Endothelial cell of hepatic sinusoid (primary cell): Measurements from ENCODE around the gene B3GALT5.

Experiments used
- in situ Hi-C: cut with HindIII; loops from 2 replicates; pipeline ENCODE4 v1.10.0; 2017; ENCODE audit warnings: low sequenced_read_pairs

B3GALT5 gene

DNA sequence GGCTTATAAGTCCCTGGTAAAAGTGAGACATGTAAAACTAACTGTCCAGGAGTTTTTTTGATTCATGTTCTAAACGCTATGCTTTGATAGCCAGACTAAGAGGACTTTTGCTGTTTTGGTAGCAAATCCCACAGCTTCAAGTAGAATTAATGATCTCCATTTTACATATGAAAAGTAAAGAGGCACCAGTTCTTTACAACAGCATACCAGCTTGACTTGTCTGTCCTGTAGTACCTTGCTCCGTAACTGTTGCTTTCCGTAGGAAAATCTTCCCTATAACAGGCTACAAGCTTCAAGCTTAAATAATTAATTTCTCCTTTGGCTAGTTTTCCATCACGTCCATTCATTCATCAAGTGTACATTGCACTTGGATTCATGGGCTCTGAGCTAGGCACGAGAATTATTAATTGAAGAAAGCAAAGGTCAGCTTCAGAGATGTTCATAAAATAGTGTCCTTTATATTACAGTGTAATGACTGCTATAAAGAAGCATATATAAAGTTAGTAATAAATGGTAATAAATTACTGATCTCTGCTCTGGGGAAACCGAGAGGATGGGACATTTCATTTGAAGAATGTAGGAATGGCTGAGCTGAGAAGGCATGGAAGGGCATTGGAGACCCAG is 29.2 kb downstream of the B3GALT5 start:
- in situ Hi-C loops, result no loop called here

DNA sequence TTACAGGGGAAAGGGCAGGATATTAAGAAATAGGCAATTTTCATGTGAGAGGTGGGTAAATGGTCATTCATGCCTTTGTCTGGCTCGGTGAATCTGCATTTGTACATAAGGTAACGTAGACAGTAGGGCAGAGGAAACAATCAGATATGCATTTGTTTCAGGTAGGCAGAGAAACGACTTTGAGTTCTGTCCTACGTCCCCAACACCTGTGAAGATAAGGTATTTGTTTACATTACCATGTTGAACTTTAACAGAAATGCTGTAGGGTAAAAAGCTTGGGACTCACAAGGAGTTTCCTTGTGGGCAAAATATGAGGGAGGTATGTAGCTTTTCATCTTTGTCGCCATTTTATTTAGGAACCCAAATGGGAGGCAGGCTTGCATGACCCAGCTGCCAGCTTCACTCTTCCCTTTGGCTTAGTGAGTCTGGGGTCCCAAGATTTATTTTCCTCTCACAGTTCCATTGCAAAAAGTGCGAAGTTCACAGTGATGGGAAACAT is 31.4 kb downstream of the B3GALT5 start:
- in situ Hi-C loops, result no loop called here

DNA sequence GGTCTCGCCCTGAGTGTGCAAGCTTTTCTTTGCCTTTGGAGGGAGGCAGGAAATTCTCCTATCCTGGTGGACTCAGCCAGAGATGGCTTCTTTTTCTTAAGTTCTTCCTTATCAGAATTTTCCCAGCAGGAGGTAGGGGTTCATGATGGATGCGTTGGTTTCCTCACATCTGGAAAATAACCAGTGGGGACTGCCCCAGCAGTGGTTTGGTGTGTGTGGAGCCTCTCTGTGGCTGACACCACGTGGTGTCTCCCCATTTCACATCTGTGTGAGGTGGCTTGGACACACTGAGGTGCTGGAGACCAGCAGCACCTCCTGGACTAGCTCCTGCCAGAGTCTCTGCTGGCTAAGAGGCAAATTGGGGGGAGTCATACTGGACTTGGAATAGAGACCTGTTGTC is 32.6 kb downstream of the B3GALT5 start:
- in situ Hi-C loops, result no loop called here

DNA sequence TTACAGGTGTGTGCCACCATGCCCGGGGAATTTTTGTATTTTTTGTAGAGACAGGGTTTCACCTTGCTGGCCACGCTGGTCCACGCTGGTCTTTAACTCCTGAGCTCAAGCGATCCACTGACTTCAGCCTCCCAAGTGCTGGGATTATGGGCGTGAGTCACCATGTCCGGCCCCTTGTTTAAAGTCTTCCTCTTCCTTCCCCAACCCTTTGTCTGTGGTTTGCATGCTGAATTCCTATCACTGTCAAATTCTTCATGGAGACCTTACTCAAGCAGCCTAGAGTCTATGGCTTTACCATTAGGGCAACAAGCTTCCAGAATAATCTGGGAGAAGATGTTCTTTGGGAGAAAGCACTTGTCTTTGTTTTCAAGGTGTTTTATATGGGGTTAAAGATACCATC is 34.7 kb downstream of the B3GALT5 start:
- in situ Hi-C loops, result no loop called here

DNA sequence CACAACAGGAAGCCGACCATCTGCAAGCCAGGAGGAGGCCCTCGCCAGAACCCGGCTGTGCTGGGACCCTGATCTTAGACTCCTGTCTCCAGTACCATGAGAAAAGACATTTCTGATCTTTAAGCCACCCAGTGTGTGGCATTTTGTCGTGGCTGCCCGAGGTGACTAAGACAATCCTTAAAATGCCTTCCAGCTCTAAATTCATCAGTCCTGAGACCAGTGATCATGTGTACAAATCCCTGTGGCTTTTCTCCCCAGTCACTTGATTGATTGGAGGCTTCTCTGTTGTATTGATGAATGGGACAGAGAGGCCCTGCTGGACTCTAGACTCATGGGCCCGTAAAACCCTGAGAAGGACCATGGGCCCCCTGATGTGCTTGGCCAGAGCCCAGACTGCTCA is 36.1 kb downstream of the B3GALT5 start:
- in situ Hi-C loops, result no loop called here

DNA sequence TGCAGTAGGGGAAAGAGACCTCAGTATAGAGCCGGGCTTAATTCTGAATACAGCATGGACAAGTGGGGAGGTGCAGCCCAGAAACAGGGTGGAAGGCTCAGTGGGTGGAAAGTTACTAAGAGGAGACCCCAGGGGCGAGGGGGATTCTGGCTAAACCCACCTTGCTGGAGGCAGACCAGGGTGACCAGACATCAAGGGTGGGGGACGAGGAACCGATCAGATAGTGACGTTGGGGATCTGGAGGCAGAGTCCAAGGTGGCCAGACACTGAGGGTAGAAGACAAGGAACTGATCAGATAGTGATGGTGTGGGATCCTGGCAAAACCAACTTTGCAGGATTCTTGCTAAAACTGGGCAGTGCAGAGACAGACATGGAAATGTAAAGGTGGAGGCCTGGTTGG is 36.8 kb downstream of the B3GALT5 start:
- in situ Hi-C loops, result no loop called here

DNA sequence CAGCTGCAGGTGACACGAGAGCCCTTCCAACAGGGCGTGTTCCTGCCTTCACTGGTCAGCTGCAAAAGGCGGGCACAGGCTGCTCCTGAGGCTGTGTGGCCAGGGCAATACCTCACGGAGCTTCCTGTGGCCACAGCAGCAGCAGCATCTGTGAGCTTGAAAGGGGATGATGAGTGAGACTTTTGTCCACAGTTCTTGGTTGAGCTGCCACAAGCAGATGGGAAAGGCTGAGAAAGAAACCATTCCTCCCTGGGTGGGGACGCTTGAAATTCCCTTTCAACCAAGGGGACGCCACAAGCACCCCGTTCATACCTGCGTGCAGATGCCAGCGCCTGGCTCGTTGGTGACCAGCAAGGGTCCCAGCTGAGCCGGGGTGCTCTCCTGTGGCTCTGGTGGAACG is 37.6 kb downstream of the B3GALT5 start:
- in situ Hi-C loops, result no loop called here

DNA sequence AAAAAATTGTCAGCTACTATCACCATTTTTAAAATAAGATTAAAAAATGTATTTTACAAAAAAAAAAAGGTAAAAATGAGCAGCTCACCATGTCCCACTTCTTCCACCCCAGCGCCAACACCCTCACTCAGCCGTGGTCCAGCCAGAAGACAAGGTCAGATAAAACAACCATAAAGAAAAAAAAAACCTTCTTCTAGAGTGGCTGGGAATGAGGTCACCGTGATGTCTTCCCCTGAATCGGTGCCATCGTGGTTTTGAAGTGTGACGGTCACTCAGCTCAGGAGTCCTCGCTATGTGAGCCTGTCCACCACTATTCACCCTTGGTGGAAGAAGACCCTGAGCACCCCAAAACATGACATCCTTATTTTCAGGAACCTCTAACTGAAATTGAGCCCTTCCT is 38.1 kb downstream of the B3GALT5 start:
- in situ Hi-C loops, result no loop called here

DNA sequence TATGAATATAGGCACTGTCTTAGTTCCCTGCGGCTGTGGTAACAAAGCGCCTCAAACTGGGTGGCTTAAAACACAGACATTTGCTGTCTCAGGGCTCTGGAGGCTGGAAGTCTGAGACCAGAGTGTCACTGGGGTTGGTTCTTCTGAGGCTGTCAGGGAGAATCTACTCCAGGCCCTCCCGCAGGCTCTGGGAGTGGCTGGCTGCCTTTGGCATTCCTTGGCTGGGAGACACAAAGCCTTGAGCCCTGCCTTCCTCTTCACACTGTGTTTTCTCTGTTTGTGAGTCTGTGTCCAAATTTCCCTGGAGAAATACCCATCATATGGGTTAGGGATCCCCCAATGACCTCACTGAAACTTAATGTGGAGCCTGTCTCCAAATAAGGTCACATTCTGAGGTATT is 38.5 kb downstream of the B3GALT5 start:
- in situ Hi-C loops, result no loop called here

DNA sequence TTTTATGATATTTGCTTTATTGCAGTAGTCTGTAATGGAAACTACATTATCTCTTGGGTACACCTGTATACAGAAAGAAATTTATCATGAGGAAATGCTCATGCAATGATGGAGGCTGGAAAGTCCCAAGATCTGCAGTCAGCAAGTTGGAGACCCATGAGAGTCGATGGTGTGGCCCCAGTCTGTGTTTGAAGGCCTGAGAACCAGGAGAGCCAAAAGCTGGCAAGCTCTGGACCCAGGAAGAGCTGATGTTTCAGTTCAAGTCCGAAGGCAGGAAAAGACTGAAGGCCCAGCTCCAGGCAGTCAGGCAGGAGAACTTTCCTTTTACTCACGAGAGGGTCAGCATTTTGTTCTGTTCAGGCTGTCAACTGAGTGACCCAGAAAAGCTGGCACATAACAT is 42.2 kb downstream of the B3GALT5 start:
- in situ Hi-C loops, result no loop called here

DNA sequence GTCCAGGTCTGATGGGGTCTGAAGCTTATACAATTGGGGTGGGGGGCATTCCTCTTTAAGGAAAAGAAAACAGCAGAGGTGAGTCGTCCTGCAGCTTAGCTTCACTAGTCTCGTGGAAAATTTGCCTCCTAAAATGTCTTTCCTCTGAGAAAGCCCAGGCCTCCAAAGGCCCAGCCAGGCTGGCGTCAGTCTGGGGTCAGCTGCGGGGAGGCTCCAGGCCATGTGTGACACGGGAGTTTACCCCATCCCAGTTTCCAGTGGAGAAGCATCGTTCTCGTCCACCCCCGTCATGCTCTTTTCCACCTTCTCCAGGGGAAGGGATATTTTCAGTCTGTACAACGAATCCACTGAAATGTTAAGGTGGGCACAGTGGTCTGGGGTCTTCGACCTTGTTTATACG is 42.8 kb downstream of the B3GALT5 start:
- in situ Hi-C loops, result no loop called here

DNA sequence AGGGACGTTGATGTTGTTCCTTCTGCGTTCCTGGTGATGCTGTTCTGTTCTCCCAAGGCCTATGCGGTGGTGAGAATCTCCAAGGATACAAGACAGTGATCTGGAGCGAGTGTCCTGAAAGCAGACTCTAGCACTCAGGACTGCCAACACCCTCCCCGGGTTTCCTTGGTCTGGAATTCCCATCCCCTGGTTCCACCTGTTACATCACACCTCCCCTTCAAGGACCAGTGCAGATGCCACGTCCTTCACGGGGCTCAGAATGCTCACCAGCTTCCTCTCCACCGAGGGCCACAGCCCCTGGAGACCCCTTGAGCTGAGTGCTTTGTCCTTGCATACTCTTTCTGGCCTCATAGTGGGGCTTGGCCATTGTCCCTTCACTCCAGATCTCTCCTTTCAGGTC is 43.5 kb downstream of the B3GALT5 start:
- in situ Hi-C loops, result no loop called here

DNA sequence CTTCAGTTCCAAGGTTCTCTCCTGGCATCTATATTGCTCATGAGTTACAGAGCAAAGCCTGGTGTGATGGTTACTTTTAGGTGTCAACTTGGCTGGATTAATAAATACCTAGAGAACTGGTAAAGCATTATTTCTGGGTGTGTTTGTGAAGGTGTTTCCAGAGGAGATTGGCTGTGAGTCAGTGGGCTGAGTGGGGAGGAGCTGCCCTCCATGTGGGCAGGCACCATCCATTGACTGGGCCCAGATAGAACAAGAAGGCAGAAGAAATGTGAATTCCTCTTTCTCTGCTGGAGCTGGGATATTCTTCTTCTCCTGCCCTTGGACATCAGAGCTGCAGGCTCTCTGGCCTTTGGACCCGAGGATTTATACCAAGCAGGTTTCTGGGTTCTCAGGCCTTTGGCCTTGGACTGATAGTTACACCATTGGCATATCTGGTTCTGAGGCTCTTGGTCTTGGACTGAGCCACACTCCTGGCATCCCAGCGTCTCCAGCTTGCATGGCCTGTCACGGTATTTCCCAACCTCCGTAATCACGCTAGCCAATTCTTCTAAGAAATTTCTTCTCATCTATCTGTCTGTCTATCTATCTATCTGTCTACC is 44.5 kb downstream of the B3GALT5 start:
- in situ Hi-C loops, result no loop called here

DNA sequence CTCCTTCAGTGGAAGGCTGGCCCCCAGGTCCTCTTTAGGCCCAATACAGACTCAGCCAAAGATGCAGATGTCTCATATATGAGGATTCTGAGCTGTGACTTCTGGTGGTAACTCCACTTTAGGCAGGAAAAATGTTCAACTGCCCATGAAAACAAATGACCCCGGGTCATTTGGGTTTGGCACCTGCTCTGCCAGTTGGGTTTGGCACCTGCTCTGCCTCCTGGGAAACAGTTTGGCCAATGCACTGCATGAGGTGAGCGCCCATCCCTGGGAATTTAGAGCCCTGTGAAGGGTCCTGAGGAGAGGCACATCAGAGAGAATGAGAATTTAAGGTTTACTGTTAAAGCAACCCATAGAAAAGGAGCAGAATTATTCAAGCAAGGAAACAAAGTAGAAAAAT is 45.3 kb downstream of the B3GALT5 start:
- in situ Hi-C loops, result no loop called here

DNA sequence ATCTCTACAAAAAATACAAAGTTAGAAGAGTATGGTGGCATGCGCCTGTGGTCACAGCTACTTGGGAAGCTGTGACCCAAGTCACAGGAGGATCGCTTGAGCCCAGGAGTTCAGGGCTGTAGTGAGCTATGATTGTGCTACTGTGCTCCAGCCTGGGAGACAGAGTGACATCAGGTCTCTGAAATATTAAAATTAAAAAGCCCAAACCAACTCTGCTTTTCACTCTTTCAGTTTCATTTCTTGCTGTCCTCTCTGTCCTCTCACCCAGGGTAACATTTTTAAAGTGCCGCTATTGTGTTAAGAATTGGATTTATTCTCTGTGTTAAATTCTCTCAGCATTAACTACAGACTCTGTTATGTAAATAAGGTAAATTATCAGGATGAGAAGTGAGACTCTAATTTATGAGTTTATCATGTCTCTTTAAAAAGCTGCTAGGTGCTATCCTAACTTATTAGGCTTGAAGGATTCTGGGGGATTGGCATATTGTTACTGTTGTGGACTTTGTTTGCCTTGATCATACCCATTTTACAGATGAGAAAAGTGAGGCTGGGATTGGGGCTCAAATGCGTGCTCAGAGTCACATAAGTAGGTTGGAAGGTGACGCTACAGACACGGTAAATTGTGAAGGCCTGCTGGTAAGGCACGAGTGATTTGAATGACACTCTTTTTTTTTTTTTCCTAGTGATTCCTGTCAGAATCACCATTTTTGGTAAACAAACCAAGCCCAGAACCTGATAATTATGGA is 46.5 kb downstream of the B3GALT5 start:
- in situ Hi-C loops, result no loop called here

DNA sequence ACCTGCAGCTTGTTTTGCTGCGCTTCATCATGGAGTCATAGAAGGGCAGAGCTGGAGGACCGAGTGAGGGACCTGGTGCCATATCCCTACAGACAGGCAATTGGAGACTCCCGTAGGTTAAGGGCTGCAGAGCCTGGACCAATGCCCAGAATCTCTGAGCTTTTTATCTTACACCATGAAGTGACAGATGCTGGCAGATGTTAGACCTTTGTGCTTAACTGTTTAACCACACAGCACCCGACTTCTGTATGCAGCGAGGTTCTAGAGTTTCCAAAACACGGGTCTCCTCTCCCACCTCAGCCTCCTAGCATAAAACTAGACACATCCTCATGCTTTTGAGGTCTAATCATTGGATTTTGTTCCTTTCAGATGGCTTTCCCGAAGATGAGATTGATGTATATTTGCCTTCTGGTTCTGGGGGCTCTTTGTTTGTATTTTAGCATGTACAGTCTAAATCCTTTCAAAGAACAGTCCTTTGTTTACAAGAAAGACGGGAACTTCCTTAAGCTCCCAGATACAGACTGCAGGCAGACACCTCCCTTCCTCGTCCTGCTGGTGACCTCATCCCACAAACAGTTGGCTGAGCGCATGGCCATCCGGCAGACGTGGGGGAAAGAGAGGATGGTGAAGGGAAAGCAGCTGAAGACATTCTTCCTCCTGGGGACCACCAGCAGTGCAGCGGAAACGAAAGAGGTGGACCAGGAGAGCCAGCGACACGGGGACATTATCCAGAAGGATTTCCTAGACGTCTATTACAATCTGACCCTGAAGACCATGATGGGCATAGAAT is 47.6 kb downstream of the B3GALT5 start:
- in situ Hi-C loops, result no loop called here

DNA sequence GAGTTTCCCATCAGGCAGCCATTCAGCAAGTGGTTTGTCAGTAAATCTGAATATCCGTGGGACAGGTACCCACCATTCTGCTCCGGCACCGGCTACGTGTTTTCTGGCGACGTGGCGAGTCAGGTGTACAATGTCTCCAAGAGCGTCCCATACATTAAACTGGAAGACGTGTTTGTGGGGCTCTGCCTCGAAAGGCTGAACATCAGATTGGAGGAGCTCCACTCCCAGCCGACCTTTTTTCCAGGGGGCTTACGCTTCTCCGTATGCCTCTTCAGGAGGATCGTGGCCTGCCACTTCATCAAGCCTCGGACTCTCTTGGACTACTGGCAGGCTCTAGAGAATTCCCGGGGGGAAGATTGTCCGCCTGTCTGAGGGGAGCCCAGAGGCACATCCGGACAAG is 48.4 kb downstream of the B3GALT5 start:
- in situ Hi-C loops, result no loop called here

DNA sequence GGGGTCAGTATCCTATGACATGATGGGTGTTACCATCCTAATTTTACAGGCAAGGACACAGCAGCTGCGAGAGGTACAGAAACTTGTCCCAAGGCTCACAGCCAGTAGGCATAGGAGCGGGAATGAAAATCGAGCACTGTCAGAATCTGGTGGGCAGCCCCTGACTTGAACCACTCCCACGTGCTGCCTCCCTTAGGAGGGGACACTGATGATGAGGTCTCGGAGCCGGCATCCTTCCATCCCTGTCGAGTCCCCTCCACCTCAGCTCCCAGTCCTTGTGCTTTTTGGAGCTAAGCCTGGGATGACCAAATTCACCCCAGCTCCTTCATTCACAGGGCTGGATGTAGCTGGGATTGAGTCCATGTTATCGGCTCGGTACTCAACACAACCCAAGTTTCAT is 49.0 kb downstream of the B3GALT5 start:
- in situ Hi-C loops, result no loop called here

DNA sequence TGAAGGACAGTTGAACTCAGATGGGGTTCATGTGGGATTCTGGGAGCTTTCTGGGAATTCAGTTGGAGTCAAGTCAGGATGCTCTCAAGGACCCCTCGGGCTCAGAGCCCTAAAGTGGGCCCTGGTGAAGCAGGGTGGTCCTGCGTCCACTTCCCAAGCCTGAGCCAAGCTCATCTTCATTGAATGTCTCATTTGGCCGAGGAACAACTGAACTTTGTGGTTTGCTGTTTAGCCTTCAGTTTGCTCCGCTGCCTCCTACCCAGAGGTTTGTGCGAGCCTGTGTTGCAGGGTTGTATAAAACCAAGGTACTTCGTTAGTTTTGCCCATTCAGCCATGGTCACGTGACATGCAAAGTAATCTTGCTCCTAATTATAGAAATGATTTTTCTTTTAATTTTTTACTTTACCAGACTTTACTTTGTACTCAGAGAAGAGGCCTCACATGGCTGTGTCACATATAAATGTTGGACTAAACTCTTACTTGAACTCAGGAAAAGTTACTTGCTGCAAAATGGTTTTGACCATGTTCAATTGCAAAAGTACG is 49.7 kb downstream of the B3GALT5 start:
- in situ Hi-C loops, result no loop called here

DNA sequence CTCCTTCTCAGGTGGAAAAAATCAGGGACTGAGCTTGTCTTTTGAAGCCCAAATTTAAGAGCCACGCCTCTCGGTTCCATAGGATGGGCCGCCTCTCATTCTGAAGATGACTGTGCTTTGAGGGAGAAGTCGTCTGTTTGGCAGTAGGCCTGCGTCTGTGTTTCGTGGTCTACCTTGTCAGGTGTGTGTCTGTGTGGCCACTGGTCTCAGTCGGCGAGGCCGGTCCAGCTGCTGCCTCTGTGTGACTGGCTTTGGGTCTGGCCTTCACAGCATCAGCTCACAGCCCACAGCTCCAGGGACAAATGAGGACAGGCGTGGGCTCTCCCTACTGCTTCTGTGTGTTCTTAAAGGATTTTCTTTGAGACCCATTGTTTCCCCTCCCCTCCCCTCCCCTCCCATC is 50.3 kb downstream of the B3GALT5 start:
- in situ Hi-C loops, result no loop called here
